Measurements from ENCODE around the gene HSPA1L.
"Not testable (repeated sequence)": the region's sequence is repeated elsewhere in the genome, so short reads cannot be mapped to it uniquely, and the experiment has no call there.

The HSPA1L gene

DNA sequence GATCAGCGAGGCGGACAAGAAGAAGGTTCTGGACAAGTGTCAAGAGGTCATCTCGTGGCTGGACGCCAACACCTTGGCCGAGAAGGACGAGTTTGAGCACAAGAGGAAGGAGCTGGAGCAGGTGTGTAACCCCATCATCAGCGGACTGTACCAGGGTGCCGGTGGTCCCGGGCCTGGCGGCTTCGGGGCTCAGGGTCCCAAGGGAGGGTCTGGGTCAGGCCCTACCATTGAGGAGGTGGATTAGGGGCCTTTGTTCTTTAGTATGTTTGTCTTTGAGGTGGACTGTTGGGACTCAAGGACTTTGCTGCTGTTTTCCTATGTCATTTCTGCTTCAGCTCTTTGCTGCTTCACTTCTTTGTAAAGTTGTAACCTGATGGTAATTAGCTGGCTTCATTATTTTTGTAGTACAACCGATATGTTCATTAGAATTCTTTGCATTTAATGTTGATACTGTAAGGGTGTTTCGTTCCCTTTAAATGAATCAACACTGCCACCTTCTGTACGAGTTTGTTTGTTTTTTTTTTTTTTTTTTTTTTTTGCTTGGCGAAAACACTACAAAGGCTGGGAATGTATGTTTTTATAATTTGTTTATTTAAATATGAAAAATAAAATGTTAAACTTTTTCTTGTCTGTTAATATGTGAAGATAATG is 14.7 kb upstream of the HSPA1L start:
- TF ChIP-seq, protein P1, sequence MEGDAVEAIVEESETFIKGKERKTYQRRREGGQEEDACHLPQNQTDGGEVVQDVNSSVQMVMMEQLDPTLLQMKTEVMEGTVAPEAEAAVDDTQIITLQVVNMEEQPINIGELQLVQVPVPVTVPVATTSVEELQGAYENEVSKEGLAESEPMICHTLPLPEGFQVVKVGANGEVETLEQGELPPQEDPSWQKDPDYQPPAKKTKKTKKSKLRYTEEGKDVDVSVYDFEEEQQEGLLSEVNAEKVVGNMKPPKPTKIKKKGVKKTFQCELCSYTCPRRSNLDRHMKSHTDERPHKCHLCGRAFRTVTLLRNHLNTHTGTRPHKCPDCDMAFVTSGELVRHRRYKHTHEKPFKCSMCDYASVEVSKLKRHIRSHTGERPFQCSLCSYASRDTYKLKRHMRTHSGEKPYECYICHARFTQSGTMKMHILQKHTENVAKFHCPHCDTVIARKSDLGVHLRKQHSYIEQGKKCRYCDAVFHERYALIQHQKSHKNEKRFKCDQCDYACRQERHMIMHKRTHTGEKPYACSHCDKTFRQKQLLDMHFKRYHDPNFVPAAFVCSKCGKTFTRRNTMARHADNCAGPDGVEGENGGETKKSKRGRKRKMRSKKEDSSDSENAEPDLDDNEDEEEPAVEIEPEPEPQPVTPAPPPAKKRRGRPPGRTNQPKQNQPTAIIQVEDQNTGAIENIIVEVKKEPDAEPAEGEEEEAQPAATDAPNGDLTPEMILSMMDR (conservative IDR thresholded peaks at IDR 0.05; ENCODE audit: control insufficient read depth, insufficient read depth, low read depth, low read length), result peak; percentile 31
- peak; percentile 57 for DNase-seq (ENCODE audit: low read depth)
- H3K4me3 ChIP-seq (ENCODE audit: control insufficient read depth, low read depth, low read length), result peak overlapping the region; percentile 90

DNA sequence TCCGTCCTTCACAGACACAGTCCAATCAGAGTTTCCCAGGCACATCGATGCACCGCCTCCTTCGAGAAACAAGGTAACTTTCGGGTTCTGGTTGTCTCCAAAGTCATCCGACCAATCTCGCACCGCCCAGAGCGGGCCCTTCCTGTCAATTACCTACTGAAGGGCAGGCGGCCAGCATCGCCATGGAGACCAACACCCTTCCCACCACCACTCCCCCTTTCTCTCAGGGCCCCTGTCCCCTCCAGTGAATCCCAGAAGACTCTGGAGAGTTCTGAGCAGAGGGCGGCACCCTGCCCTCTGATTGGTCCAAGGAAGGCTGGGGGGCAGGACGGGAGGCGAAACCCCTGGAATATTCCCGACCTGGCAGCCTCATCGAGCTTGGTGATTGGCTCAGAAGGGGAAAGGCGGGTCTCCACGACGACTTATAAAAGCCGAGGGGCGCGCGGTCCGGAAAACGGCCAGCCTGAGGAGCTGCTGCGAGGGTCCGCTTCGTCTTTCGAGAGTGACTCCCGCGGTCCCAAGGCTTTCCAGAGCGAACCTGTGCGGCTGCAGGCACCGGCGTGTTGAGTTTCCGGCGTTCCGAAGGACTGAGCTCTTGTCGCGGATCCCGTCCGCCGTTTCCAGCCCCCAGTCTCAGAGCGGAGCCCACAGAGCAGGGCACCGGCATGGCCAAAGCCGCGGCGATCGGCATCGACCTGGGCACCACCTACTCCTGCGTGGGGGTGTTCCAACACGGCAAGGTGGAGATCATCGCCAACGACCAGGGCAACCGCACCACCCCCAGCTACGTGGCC is 12.4 kb upstream of the HSPA1L start, which contains the start of gene HSPA1B:
Gene HSPA1B, plus strand, starts transcription at position 453 of the 794 bp plus-strand sequence. Its CDS starts 213 bp downstream, at position 666.
- peak; percentile 100 for DNase-seq (ENCODE audit: low read depth)
- peak within 1 kb of the TSS; percentile 75 for H3K4me3 ChIP-seq (ENCODE audit: control insufficient read depth, low read depth, low read length)
- TF ChIP-seq, protein P1 (conservative IDR thresholded peaks at IDR 0.05; ENCODE audit: control insufficient read depth, insufficient read depth, low read depth, low read length), result no peak

DNA sequence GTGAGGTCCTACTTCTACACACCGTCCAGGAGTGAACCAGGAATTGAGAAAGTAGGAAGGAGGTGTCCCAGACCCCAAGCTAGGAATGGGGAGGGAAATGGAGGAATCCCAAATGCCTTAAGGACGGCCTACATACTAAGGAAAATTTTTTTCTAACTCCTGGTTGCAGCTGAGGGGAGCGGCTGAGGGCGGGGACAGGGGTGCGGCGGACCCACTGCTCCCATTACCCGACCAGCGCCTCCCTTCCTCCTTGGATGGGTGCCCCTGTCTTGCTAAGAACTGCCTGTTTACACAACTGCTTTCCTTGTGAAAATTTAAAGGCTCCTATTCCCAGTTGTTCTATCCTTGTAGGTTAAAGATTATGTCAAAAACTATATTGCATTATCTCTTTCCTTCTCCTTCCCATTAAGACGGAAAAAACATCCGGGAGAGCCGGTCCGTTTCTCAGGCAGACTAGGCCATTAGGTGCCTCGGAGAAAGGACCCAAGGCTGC is 11.8 kb upstream of the HSPA1L start:
- TF ChIP-seq, protein P1 (conservative IDR thresholded peaks at IDR 0.05; ENCODE audit: control insufficient read depth, insufficient read depth, low read depth, low read length), result no peak
- peak overlapping the region; percentile 75 for H3K4me3 ChIP-seq (ENCODE audit: control insufficient read depth, low read depth, low read length)
- peak; percentile 88 for DNase-seq (ENCODE audit: low read depth)

DNA sequence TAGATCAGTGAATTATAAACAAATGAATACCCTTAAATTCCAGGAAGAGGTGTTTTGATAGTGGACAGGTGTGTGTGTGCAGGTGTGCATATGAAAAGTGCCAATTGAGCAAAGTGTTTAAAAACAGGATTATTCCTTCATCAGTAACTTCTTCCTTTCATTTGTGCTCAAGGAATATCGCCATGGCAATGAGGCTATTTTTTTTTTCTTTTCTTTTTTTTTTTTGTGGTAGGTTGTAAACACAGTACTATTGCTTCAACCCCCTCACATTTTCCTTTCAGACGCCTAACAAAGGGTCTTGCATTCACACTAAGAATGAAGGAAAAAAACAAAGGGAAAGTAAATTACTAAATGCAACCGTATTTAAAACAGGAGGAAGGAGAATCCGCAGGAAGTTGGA is 10.5 kb upstream of the HSPA1L start:
- no peak overlapping the region for H3K4me3 ChIP-seq (ENCODE audit: control insufficient read depth, low read depth, low read length)
- TF ChIP-seq, protein P1 (conservative IDR thresholded peaks at IDR 0.05; ENCODE audit: control insufficient read depth, insufficient read depth, low read depth, low read length), result no peak
- no peak for DNase-seq (ENCODE audit: low read depth)

DNA sequence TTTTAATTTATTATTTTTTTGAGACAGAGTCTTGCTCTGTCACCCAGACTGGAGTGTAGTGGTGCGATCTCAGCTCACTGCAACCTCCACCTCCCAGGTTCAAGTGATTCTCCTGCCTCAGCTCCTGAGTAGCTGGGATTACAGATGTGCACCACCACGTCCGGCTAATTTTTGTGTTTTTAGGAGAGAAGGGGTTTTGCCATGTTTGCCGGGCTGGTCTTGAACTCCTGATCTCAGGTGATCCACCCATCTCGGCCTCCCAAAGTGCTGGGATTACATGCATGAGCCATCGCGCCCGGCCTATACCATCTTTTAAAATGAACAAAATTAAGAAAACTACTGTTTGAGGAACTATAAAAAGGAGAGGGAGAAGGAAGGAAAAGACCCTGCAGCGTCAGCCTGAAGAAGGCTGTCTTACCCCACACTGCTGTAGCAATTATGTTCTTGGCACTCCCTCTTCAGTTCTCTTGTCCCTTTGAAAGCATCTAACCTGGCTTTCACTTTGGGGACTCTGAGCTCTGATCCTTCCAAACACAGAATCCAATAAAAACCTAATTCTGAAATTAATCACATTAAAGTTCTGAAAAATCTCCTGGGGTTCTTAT is 8.6 kb upstream of the HSPA1L start:
- DNase-seq (ENCODE audit: low read depth), result not testable (repeated sequence)

DNA sequence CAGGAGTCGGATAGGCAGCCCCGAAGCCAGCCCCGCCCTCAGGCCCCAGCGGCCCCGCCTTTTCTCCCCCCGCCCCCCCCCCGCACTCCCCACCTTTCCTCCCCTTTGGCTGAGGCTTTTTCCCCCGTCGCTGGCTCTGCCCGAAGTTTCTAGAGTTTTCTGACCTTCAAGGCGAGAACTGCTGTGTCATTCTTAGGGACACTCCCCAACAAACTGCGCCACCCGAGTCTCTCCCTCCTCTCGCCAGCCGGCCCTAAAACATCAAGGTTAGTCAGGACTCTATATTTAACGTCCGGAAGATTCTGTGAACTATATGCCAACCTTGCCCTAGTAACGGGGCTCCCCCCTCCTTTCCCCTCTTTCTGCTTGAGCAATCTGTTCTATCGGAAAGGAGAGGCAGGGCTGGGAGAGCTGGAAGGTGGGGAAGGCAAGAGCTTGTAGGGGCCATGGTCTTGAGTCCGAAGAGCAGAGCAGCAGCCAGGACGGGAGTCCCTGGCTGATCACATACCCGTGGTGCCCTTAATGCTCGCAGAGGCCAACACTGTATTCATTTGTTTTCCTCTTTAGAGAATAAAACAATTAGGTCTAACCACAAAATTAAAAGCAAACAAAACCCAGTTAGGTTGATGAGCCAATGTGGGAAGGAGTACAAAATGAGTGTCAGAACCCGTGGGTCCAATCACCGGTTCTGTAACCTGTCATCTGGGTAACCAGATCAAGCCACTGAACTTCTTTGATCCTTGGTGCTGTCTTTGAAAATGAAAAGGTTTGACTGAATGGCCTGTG is 7.1 kb upstream of the HSPA1L start:
- DNase-seq (ENCODE audit: low read depth), result peak; percentile 85
- peak overlapping the region; percentile 63 for H3K4me3 ChIP-seq (ENCODE audit: control insufficient read depth, low read depth, low read length)
- TF ChIP-seq, protein P1 (conservative IDR thresholded peaks at IDR 0.05; ENCODE audit: control insufficient read depth, insufficient read depth, low read depth, low read length), result no peak

More for the DNA sequence above, 8.6 kb upstream of the HSPA1L start:
- not testable (repeated sequence) for H3K4me3 ChIP-seq (ENCODE audit: control insufficient read depth, low read depth, low read length)
